HepG2 (cell line): ENCODE data around the gene PCDHGC5.

Experiments used
- BHLHE40 ChIP-seq: IDR thresholded peaks from 2 replicates; pipeline ENCODE4 v1.6.1; 2011; ENCODE audit warnings: low read length, improper control_type of control experiment
- FOXJ3 ChIP-seq: sonication (generic); formaldehyde crosslinking; IDR thresholded peaks from 2 replicates; pipeline ENCODE4 v1.4.0; 2020; ENCODE audit warnings: missing genetic modification reagents, mild to moderate bottlenecking, borderline replicate concordance
- ZFY ChIP-seq: sonication (generic); formaldehyde crosslinking; IDR thresholded peaks from 2 replicates; pipeline ENCODE4 v1.4.0; 2020; ENCODE audit warnings: missing genetic modification reagents
- TF ChIP-seq, protein P1 (sequence below): sonication (generic); formaldehyde crosslinking; IDR thresholded peaks from 2 replicates; pipeline ENCODE4 v1.5.0; 2020; ENCODE audit warnings: mild to moderate bottlenecking, missing genetic modification reagents, moderate library complexity

DNA sequence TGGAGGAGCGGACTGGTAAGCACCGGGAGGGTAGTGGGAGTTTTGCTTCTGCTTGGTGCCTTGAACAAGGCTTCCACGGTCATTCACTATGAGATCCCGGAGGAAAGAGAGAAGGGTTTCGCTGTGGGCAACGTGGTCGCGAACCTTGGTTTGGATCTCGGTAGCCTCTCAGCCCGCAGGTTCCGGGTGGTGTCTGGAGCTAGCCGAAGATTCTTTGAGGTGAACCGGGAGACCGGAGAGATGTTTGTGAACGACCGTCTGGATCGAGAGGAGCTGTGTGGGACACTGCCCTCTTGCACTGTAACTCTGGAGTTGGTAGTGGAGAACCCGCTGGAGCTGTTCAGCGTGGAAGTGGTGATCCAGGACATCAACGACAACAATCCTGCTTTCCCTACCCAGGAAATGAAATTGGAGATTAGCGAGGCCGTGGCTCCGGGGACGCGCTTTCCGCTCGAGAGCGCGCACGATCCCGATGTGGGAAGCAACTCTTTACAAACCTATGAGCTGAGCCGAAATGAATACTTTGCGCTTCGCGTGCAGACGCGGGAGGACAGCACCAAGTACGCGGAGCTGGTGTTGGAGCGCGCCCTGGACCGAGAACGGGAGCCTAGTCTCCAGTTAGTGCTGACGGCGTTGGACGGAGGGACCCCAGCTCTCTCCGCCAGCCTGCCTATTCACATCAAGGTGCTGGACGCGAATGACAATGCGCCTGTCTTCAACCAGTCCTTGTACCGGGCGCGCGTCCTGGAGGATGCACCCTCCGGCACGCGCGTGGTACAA is 12.6 kb upstream of the PCDHGC5 start:
- TF ChIP-seq ZFY (no peak), BHLHE40 (no peak), FOXJ3 (CRISPR knock-in tag) (no peak)
- TF ChIP-seq, protein P1, sequence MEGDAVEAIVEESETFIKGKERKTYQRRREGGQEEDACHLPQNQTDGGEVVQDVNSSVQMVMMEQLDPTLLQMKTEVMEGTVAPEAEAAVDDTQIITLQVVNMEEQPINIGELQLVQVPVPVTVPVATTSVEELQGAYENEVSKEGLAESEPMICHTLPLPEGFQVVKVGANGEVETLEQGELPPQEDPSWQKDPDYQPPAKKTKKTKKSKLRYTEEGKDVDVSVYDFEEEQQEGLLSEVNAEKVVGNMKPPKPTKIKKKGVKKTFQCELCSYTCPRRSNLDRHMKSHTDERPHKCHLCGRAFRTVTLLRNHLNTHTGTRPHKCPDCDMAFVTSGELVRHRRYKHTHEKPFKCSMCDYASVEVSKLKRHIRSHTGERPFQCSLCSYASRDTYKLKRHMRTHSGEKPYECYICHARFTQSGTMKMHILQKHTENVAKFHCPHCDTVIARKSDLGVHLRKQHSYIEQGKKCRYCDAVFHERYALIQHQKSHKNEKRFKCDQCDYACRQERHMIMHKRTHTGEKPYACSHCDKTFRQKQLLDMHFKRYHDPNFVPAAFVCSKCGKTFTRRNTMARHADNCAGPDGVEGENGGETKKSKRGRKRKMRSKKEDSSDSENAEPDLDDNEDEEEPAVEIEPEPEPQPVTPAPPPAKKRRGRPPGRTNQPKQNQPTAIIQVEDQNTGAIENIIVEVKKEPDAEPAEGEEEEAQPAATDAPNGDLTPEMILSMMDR (CRISPR knock-in tag): no peak
